GM12892 (cell line): ENCODE measurements around the gene ZMYND10.
A peak's percentile ranks its signal among the peaks of the same experiment; 100 is the strongest.

Experiments used
- DNase-seq: peaks from one replicate; pipeline ENCODE4 v3.0.0; 2011; ENCODE audit not compliant: insufficient read length
- FAIRE-seq: peaks from 2 replicates; lab custom pipeline; 2011; peaks lifted over from hg19 to GRCh38; lab: Jason Lieb, UNC
- POLR2A ChIP-seq: IDR thresholded peaks from 2 replicates; pipeline ENCODE4 v1.6.1; 2011; ENCODE audit warnings: low read depth, low read length, control low read depth
- POLR2AphosphoS5 ChIP-seq: IDR thresholded peaks from 2 replicates; pipeline ENCODE4 v1.6.1; 2011; ENCODE audit warnings: low read depth, low read length, control low read depth
- TAF1 ChIP-seq: IDR thresholded peaks from 2 replicates; pipeline ENCODE4 v1.6.1; 2011; ENCODE audit warnings: low read depth, mild to moderate bottlenecking, control low read depth, low read length, borderline replicate concordance

The ZMYND10 gene

DNA sequence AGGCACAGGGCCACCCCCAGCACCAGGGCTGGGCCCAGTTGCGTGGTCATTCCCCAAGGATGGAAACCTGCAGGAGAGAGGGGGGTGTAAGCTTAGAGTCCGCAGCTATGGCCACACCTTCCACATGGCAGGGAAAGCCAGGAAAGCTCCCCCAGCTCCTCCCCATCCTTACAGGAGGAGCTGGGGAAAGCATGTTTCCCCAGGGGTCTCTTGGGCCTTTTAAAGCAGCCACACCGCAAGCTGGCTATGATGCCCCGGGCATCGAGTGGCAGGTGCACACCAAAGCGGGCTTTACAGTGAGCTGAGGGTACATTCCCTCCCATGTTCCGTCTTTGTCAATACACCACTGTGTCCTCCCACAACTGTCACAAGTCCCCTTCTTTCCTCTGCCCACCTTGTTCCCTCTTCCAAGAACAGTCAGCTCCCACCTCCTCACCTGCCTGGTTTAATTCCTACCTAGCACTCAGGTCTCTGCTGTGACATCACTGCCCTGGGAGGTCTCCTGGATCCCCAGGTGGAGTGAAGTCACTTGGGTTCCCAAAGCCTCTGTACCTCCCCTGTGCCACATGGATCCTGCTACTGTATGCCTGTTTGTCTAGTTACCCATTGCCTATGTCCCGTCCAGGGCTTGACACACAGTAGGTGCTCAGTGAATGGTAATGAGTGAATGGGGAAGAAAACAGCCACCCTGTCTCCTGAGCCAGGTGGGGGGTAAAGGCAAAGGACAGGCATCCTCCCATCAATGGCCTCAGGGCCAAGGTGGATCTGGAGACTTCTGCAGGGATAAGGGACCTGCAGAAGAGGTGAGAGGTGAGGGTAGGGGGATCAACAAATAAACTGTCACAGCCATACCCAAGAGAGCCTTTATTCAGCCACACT, 49.7 kb downstream of the ZMYND10 start:
- TF ChIP-seq POLR2AphosphoS5 (no peak), TAF1 (no peak), POLR2A (no peak)
- DNase-seq (no peak), FAIRE-seq (no peak)

DNA sequence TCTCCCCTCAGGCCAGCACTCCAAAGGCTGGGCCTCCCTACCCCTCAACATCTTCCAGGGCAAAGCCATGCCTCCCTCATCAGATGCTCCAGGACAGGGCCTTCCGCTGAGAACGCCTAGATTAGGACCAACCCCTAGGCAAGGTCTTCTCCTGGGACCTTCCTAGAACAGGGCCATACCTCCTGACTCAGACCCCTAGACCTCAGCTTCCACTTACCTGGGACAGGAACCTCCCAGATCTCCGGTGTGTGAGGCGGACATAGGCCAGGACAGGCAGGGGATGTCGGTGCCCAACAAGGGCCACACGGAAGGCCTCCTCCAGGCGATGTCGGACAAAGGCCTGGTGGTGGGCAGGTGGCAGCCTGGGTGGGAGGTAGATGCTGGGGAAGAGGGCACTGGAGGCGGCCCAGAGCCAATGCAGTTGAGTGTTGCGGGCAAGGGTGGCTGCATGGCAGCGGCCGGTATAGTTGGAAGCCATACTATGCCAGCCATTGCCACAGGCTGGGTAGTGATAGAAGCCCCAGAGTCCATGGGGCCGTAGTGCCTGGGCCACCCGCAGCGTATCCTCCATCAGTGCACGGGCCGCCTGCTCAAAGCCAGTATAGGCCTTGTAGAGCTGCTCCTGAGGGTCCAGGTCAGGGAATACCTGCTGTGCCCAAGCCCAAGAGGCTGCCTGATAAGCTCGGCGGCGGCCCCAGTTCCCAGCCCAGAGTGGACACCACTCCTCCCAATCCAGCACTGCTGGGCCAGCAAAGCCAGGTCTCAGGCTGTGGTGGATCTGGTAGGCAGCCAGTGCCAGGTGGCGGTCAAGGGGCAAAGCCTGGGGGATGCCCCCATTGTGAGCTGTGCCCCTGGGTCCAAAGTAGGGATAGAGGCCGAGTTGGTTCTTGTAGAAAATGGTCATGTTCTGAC, 50.8 kb downstream of the ZMYND10 start:
- no peak for FAIRE-seq

GRCh38 chr3:50294089-50294488, 51.4 kb downstream of the ZMYND10 start:
- FAIRE-seq (no peak), DNase-seq (no peak)
- TF ChIP-seq POLR2A (no peak), POLR2AphosphoS5 (no peak), TAF1 (no peak)

More for the DNA sequence above, 50.8 kb downstream of the ZMYND10 start:
- TF ChIP-seq POLR2A (no peak), TAF1 (no peak), POLR2AphosphoS5 (no peak)
- DNase-seq, result no peak

DNA sequence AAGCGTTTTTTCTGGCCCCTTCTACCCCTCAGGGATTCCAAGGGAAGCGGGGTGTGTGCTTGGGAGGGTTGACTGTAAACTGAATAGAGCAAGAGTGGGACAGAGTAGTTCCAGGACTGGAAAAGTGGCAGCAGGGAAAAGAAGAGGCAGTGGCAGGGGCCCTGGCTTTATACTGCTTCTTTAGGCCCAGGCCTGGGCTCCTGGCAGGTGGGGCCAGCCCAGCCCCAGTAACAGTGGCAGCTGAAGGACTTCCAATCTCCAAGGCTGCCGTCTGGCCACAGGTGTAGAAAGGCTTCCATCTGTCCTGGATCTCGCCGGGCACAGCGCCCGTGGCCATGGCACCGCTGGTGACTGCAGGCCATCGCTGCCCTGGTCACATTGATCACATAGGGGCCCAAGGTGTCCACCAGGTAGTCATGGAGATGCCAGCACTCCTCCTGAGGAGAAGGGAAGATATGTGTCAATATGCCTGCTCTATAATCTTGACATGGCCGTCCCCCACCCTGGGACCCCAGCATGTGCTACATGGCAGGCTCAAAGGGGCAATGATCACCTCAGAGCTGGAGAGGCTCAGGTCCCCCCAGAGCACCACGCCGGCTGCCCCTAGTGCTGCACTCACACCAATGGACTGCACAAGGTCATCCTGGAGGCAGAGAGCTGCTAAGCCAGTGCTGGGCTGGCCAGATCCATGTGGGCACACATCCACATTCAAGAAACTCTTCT, 52.3 kb downstream of the ZMYND10 start:
- DNase-seq (no peak), FAIRE-seq (no peak)
- TF ChIP-seq POLR2A, result no peak

- TF ChIP-seq POLR2A (peak; percentile 83), TAF1 (0 out of 2 replicates have a peak, but pooled peaks have one; percentile 43), POLR2AphosphoS5 (peak; percentile 64)
- DNase-seq, result peak; percentile 98
- FAIRE-seq, result peak; percentile 100
Observed at GRCh38 chr3:50292159-50293078, 53.1 kb downstream of the ZMYND10 start, which contains the start of gene IFRD2. TSS of gene IFRD2 (minus strand) at chr3:50292429. CDS start at chr3:50292274, 155 bp downstream.
